ENCODE results near the gene HNRNPA2B1. TPM values are rescaled to one million over a fixed set of nuclear protein-coding genes. Genes with fewer than 3 reads are reported as not detected.
"Not testable (repeated sequence)": the region's sequence is repeated elsewhere in the genome, so short reads cannot be mapped to it uniquely, and the experiment has no call there.

HNRNPA2B1 gene
- total RNA-seq, 1 experiment from 2014 or later = 1,101 TPM

GRCh38 chr7:26184281-26185101, 16.1 kb downstream of the HNRNPA2B1 start:
- CTCF ChIA-PET; ATAC-seq; H3K4me3 Mint-ChIP-seq; H3K9me3 Mint-ChIP-seq; DNase-seq (ENCODE audit: low spot score); H3K27me3 Mint-ChIP-seq (ENCODE audit: low read depth): not testable (repeated sequence)
- Mint-ChIP-seq H3K36me3 (peaks cover 49% of the 10 kb centered on the region), H3K27ac (peak overlapping the region; percentile 92), H3K4me1 (peaks cover 46% of the 10 kb centered on the region)
- TF ChIP-seq NFATC4 (CRISPR knock-in tag; IDR thresholded peaks at IDR 0.05) = peak; percentile 92
- TF ChIP-seq ZNF671 (CRISPR knock-in tag; IDR thresholded peaks at IDR 0.05) = peak; percentile 62
- TF ChIP-seq ZBTB43 (CRISPR knock-in tag; IDR thresholded peaks at IDR 0.05) = 0 out of 2 replicates have a peak, but pooled peaks have one; percentile 2
- TF ChIP-seq PRRX2 (CRISPR knock-in tag; IDR thresholded peaks at IDR 0.05) = peak; percentile 54; the same call in 1 of the 2 replicates
- TF ChIP-seq ERG (CRISPR knock-in tag; IDR thresholded peaks at IDR 0.05) = peak; percentile 65
- TF ChIP-seq ZNF425 (CRISPR knock-in tag; conservative IDR thresholded peaks at IDR 0.05) = 0 out of 2 replicates have a peak, but pooled peaks have one; percentile 76
- peak; percentile 84; the same call in 1 of the 2 replicates for TF ChIP-seq AR (CRISPR knock-in tag; IDR thresholded peaks at IDR 0.05)
- peak; percentile 56; the same call in 1 of the 2 replicates for TF ChIP-seq EMX1 (CRISPR knock-in tag; IDR thresholded peaks at IDR 0.05)
- POLR2A ChIA-PET = interaction anchor here (1.6 kb wide), 1 partner anchor 32 kb away, joined by 5 read pairs; the partner anchor contains the start of gene NFE2L3

- peaks cover 42% of the 10 kb centered on the region for H3K4me1 Mint-ChIP-seq
- no peaks in the 10 kb centered on the region for H3K27me3 Mint-ChIP-seq (ENCODE audit: low read depth)
- no peak overlapping the region for H3K4me3 Mint-ChIP-seq
- H3K27ac Mint-ChIP-seq = peak overlapping the region; percentile 92
- CTCF ChIA-PET = interaction anchor here (1.7 to 2.1 kb wide), 4 partner anchors 93 to 291 kb away, joined by 5 to 14 read pairs (median 8); no protein-coding TSS in a partner anchor
- no peaks in the 10 kb centered on the region for H3K9me3 Mint-ChIP-seq
- POLR2A ChIA-PET = interaction anchor here (1.1 to 1.6 kb wide), 2 partner anchors 8 to 32 kb away, joined by 4 to 5 read pairs; partner anchors contain the start of gene NFE2L3
- DNase-seq (ENCODE audit: low spot score) = no peak
- H3K36me3 Mint-ChIP-seq = peaks cover 49% of the 10 kb centered on the region
- ATAC-seq = no peak
- TF ChIP-seq E2F4 (CRISPR knock-in tag; IDR thresholded peaks at IDR 0.05; ENCODE audit: borderline replicate concordance, low read depth) (no peak), NFATC4 (CRISPR knock-in tag; IDR thresholded peaks at IDR 0.05) (0 out of 2 replicates have a peak, but pooled peaks have one; percentile 10), ZNF263 (CRISPR knock-in tag; IDR thresholded peaks at IDR 0.05; ENCODE audit: low read depth) (no peak), STAT6 (CRISPR knock-in tag; conservative IDR thresholded peaks at IDR 0.05; ENCODE audit: low read depth) (no peak), RELA (CRISPR knock-in tag; IDR thresholded peaks at IDR 0.05; ENCODE audit: borderline replicate concordance) (no peak), TCF7 (CRISPR knock-in tag; IDR thresholded peaks at IDR 0.05; ENCODE audit: low read depth) (no peak), SMAD4 (CRISPR knock-in tag; IDR thresholded peaks at IDR 0.05) (no peak), CDX4 (CRISPR knock-in tag; IDR thresholded peaks at IDR 0.05; ENCODE audit: borderline replicate concordance) (no peak), ZNF512 (CRISPR knock-in tag; IDR thresholded peaks at IDR 0.05; ENCODE audit: borderline replicate concordance) (no peak)
Observed at GRCh38 chr7:26183545-26184280, 16.8 kb downstream of the HNRNPA2B1 start.
